Esophagus (tissue), 2 donors: ENCODE data around the gene VAC14. TPM values are rescaled to one million over a fixed set of nuclear protein-coding genes. Genes with fewer than 3 reads are reported as not detected.

Experiments
- H3K27ac ChIP-seq, 2 donors: one replicate each; pipeline ENCODE4 v1.5.1; 2013; ENCODE audit warnings: low read depth in 2 of 2, mild to moderate bottlenecking in 2 of 2, inconsistent platforms in 1 of 2, low read length in 1 of 2, moderate library complexity in 1 of 2
- H3K27me3 ChIP-seq, 2 donors: one replicate each; pipeline ENCODE4 v1.6.1; 2013; ENCODE audit warnings: low read length in 2 of 2, control low read depth in 1 of 2, mild to moderate bottlenecking in 1 of 2; ENCODE audit not compliant: insufficient read depth in 2 of 2, control insufficient read depth in 1 of 2
- H3K36me3 ChIP-seq, 2 donors: one replicate each; pipeline ENCODE4 v1.6.1; 2013; ENCODE audit warnings: low read length in 1 of 2; ENCODE audit not compliant: control insufficient read depth in 2 of 2, insufficient read depth in 2 of 2
- H3K4me1 ChIP-seq, 2 donors: one replicate each; pipeline ENCODE4 v1.6.1; 2013; ENCODE audit warnings: low read length in 1 of 2; ENCODE audit not compliant: control insufficient read depth in 2 of 2, insufficient read depth in 2 of 2
- H3K4me3 ChIP-seq, 2 donors: one replicate each; pipeline ENCODE4 v1.5.1; 2013; ENCODE audit warnings: low read length in 2 of 2, mild to moderate bottlenecking in 2 of 2, low read depth in 1 of 2, moderate library complexity in 1 of 2
- H3K9me3 ChIP-seq, 2 donors: one replicate each; pipeline ENCODE4 v1.6.1; 2013; ENCODE audit warnings: mild to moderate bottlenecking in 2 of 2, low read depth in 1 of 2, low read length in 1 of 2, moderate library complexity in 1 of 2; ENCODE audit not compliant: control insufficient read depth in 2 of 2, insufficient read depth in 1 of 2
- WGBS, 2 donors: extraction: QIAGEN DNeasy Blood & Tissue Kit; methylation state at CpG; one replicate each; pipeline ENCODE4 v1.1.7; 2013; 5-methylcytosine and 5-hydroxymethylcytosine counted together
- polyA plus RNA-seq, 2 donors: library from polyadenylated mRNA; stranded (reverse); fragments of 200-250 nt; gene quantifications; one replicate each; pipeline ENCODE4 v1.2.3, GENCODE V29; 2013
- donor health status: healthy with polysubstance abuse.
- donor health status: Bipolar disorder and iron deficiency.

VAC14 gene
- polyA plus RNA-seq, 2 donors: 24.8 to 31.3 TPM

DNA sequence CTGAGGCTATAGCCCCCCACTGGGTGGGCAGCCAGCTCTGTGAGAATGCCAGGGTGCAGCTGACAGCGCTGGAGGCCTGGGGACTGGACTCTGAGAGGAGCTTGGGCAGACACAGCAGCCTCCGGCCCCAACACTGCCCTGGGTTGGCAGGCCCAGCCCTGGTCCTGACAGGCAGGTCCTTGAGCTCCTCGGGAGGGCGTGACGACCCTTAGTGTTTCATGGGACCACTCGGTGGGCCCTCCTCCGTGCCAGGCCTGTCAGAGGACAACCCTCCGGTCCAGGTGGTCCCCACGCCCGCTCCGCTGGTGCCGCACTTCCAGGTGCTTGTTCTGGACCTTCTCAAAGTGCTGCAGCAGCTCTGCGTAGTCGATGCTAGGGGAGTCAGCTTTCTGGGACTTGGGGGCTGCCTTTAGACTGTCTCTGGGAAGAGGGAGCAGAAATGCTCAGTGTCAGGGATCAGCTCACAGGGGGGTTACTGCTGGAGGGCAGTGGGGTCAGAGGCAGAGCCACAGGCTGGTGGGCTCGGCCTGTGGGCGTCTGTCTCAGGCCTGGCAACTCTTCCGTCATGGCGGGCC is 113.2 kb downstream of the VAC14 start:
- Histone ChIP-seq H3K4me1 (peaks cover 38 to 61% of the 10 kb centered on the region in 2 donors), H3K36me3 (peaks cover 0 to 5% of the 10 kb centered on the region in 2 donors), H3K4me3 (no peak overlapping the region), H3K9me3 (no peaks in the 10 kb centered on the region), H3K27ac (peak overlapping the region; percentile 85 to 92), H3K27me3 (no peaks in the 10 kb centered on the region)
- 80 to 84% methylated on average over 18 of the region's 18 CpGs for WGBS, 2 donors

GRCh38 chr16:70687102-70687511 is 113.9 kb downstream of the VAC14 start:
- no peaks in the 10 kb centered on the region for H3K27me3 ChIP-seq
- H3K27ac ChIP-seq: peak overlapping the region; percentile 92
- peaks cover 37 to 64% of the 10 kb centered on the region in 2 donors for H3K4me1 ChIP-seq
- 44 to 52% methylated on average over 5 of the region's 5 CpGs for WGBS, 2 donors
- H3K36me3 ChIP-seq: peaks cover 0 to 6% of the 10 kb centered on the region in 2 donors
- no peaks in the 10 kb centered on the region for H3K9me3 ChIP-seq
- H3K4me3 ChIP-seq: no peak overlapping the region

DNA sequence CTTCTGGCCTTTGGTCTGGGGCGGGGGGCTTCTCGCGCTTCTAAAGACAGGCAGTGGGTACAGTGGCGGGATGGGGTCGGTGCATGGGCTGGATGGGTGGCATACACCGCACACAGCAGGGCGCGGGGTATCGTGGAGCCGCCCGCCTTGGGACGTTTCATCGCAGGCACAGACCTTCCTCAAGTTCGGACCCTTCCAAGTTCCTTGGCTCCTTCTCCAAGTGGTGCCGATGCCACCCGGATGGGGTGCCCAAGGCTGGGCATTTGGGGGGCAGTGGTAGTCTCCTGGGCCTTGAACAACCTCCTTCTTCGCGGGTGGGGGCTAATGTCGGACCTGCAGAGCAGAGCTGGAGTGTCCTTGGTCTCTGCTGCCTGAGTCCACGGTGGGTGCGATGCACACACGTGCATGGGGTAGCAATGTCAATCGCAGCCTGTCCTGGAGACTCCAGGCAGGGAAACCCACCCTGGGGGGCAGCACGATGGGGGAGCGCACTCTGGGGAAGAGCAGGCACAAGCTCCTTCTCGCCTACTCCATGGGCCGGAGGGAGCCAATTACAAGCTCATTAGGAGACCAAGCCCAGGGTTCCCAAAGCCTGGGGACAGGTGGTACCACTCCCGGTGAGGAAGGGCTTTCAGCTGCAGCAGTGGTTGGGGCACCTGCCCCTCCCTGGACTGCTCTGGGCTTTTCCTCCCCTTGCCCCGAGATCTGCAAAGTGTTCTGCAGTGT is 114.4 kb downstream of the VAC14 start:
- Histone ChIP-seq H3K36me3 (peaks cover 0 to 4% of the 10 kb centered on the region in 2 donors), H3K27me3 (no peaks in the 10 kb centered on the region), H3K4me3 (peak overlapping the region; percentile 31 to 79), H3K9me3 (no peaks in the 10 kb centered on the region), H3K27ac (peak overlapping the region; percentile 92), H3K4me1 (peaks cover 37 to 69% of the 10 kb centered on the region in 2 donors)
- WGBS, 2 donors: 36 to 51% methylated on average over 29 of the region's 29 CpGs

- Histone ChIP-seq H3K36me3 (peaks cover 0 to 4% of the 10 kb centered on the region in 2 donors), H3K4me3 (peak within 1 kb of the TSS; percentile 79 to 80), H3K27me3 (no peaks in the 10 kb centered on the region), H3K4me1 (peaks cover 31 to 72% of the 10 kb centered on the region in 2 donors), H3K27ac (peak within 1 kb of the TSS; percentile 92), H3K9me3 (no peaks in the 10 kb centered on the region)
- WGBS, 2 donors: 1 to 2% methylated on average over 36 to 72 of the region's 72 CpGs
Observed at GRCh38 chr16:70685938-70686375, 115.0 kb downstream of the VAC14 start, which contains the start of gene MTSS2. Gene MTSS2, minus strand, starts transcription at chr16:70686053. Its CDS starts 262 bp downstream, at chr16:70685791.

DNA sequence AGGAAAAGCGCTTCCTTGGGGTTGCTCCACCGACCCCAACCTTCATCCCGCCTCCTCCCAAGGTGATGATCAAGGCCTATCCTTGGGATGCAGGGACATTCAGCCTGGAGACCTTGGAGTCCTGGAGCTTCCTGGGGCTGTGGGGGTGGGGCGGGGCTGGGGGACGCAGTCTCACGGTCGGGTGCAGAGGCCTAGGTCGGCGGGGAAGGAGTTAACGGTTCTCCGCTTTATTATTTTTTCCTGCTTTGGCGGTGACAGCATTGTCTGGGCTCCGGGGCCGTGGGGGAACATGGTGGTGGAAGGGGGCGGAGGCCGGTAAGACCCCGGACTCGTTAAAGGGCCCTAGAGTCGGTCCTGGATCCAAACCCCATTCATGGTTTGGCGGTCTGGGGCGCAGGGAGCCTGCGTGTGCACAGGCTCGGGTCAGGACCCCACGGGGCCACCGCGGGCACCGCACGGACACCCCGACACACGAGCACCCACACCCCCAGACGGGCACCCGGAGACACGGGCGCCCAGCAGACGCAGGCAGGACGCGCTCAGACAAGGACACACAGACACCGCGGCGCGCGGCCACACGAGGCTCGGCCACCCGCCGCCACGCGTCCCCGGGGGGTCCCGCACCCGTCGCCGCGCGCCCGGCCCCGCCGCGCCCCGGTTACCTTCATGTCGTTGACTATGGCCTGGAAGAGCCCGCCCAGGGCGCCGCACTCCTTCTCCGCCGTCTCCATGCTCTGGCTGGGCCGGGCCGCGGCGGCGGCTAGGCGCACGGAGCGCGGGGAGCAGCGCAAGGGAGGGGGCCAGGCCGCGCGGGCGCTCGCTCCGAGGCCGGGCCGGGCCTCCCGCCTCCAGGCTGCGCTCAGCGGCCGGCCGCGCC is 115.7 kb downstream of the VAC14 start:
- Histone ChIP-seq H3K9me3 (no peaks in the 10 kb centered on the region), H3K4me3 (peak overlapping the region; percentile 79 to 80), H3K27ac (peak overlapping the region; percentile 72 to 92), H3K36me3 (peaks cover 0 to 8% of the 10 kb centered on the region in 2 donors), H3K27me3 (no peaks in the 10 kb centered on the region), H3K4me1 (peaks cover 28 to 71% of the 10 kb centered on the region in 2 donors)
- WGBS, 2 donors: 2 to 3% methylated on average over 75 to 90 of the region's 90 CpGs

- H3K4me3 ChIP-seq: peak overlapping the region; percentile 79 to 80
- peaks cover 0 to 15% of the 10 kb centered on the region in 2 donors for H3K36me3 ChIP-seq
- H3K27me3 ChIP-seq: no peaks in the 10 kb centered on the region
- H3K4me1 ChIP-seq: peaks cover 22 to 62% of the 10 kb centered on the region in 2 donors
- H3K27ac ChIP-seq: peak overlapping the region; percentile 72 to 92
- H3K9me3 ChIP-seq: no peaks in the 10 kb centered on the region
- 37 to 51% methylated on average over 14 of the region's 14 CpGs for WGBS, 2 donors
Observed at GRCh38 chr16:70684146-70685060, 116.6 kb downstream of the VAC14 start.

GRCh38 chr16:70683146-70683944 is 117.6 kb downstream of the VAC14 start:
- 74 to 77% methylated on average over 13 of the region's 13 CpGs for WGBS, 2 donors
- Histone ChIP-seq H3K9me3 (no peaks in the 10 kb centered on the region), H3K4me1 (peaks cover 22 to 52% of the 10 kb centered on the region in 2 donors), H3K4me3 (peak overlapping the region in 1 of 2 donors; percentile 79), H3K36me3 (peaks cover 4 to 25% of the 10 kb centered on the region in 2 donors), H3K27me3 (no peaks in the 10 kb centered on the region), H3K27ac (peak overlapping the region in 1 of 2 donors; percentile 37)
